ENCODE measurements around the gene MAGI2.

- TF ChIP-seq POLR2A (IDR thresholded peaks at IDR 0.05; ENCODE audit: low read depth, low read length) (no peak), POLR2AphosphoS5 (IDR thresholded peaks at IDR 0.05; ENCODE audit: low read depth, low read length) (no peak), TAF1 (IDR thresholded peaks at IDR 0.05; ENCODE audit: low read depth, low read length) (no peak), POU2F2 (IDR thresholded peaks at IDR 0.05; ENCODE audit: low read depth, low read length) (no peak), SPI1 (IDR thresholded peaks at IDR 0.05; ENCODE audit: low read depth, low read length) (no peak)
Measured at GRCh38 chr7:77985974-77986339, 1467.5 kb downstream of the MAGI2 start.

Measured in GM12891 (cell line).